ENCODE data around the gene KIF13A.
"Not testable (repeated sequence)": the region's sequence is repeated elsewhere in the genome, so short reads cannot be mapped to it uniquely, and the experiment has no call there.

- not testable (repeated sequence) for TF ChIP-seq CTCF (IDR thresholded peaks at IDR 0.05; ENCODE audit: extremely low read depth in 1 of 2, insufficient read depth in 1 of 2, low read depth in 1 of 2, low read length in 2 of 2); POLR2A (IDR thresholded peaks at IDR 0.05; ENCODE audit: low read depth, low read length); MAX (IDR thresholded peaks at IDR 0.05; ENCODE audit: insufficient read depth, insufficient read length); JUN (IDR thresholded peaks at IDR 0.05; ENCODE audit: borderline replicate concordance, insufficient read depth, insufficient read length, low read depth); POLR2AphosphoS5 (IDR thresholded peaks at IDR 0.05; ENCODE audit: insufficient read depth, low read depth, low read length)
Measured at GRCh38 chr6:17744757-17745308, 242.6 kb downstream of the KIF13A start.

All from endothelial cell of umbilical vein (primary cell).